ENCODE measurements around the gene LIPG. TPM values are rescaled to one million over a fixed set of nuclear protein-coding genes. Genes with fewer than 3 reads are reported as not detected.
"Not testable (repeated sequence)": the region's sequence is repeated elsewhere in the genome, so short reads cannot be mapped to it uniquely, and the experiment has no call there.

The LIPG gene
- 57.8 and 67.6 TPM in 2 replicates for total RNA-seq (2022)
- percentile 71 among the genes with signal in this experiment for Bru-seq, nascent RNA
- percentile 85 among the genes with signal in this experiment for BruChase-seq, experiment 1, labeled RNA remaining after a 6-hour chase
- percentile 75 among the genes with signal in this experiment for BruChase-seq, experiment 2, labeled RNA remaining after a 2-hour chase
- long read RNA-seq, full-length matches to known transcripts = 31 of 52 reads
- long read RNA-seq, partial matches to known transcripts = 16 of 52 reads
- long read RNA-seq, other reads (novel, unspliced or antisense) = 5 of 52 reads

- no peaks in the 10 kb centered on the region for H3K9me3 Mint-ChIP-seq (ENCODE audit: unreplicated experiment)
- H3K36me3 Mint-ChIP-seq (ENCODE audit: insufficient read depth, unreplicated experiment) = no peaks in the 10 kb centered on the region
- peak; percentile 93 for DNase-seq (ENCODE audit: unreplicated experiment)
- peaks cover 49% of the 10 kb centered on the region for H3K4me1 Mint-ChIP-seq (ENCODE audit: insufficient read depth, unreplicated experiment)
- POLR2A ChIA-PET = interaction anchor here (0.7 to 2.6 kb wide), 8 partner anchors 8 to 277 kb away, joined by 3 to 13 read pairs (median 4); partner anchors contain the start of gene C18orf32
- peak within 1 kb of the TSS; percentile 66 for H3K4me3 Mint-ChIP-seq (ENCODE audit: unreplicated experiment)
- CTCF ChIA-PET = interaction anchor here (0.6 to 5.3 kb wide), 12 partner anchors 8 to 797 kb away, joined by 3 to 54 read pairs (median 6); no protein-coding TSS in a partner anchor
- no peak for TF ChIP-seq CTCF (IDR thresholded peaks at IDR 0.05; ENCODE audit: unreplicated experiment)
- no peaks in the 10 kb centered on the region for H3K27me3 Mint-ChIP-seq (ENCODE audit: insufficient read depth, unreplicated experiment)
- peak within 1 kb of the TSS; percentile 1 for H3K27ac Mint-ChIP-seq (ENCODE audit: low read depth, unreplicated experiment)
- BruUV-seq (replicated peaks) = TSS peak; percentile 69
- intact Hi-C loops (cut with micrococcal nuclease) = loop anchor here (2.0 kb wide), 1 partner anchor 129 kb away; no protein-coding TSS in a partner anchor
Observed at GRCh38 chr18:49561289-49562193, at the start of gene LIPG. LIPG (plus strand) TSS chr18:49562057; CDS start chr18:49562309, 252 bp downstream.

- DNase-seq (ENCODE audit: unreplicated experiment); H3K27ac Mint-ChIP-seq (ENCODE audit: low read depth, unreplicated experiment); H3K36me3 Mint-ChIP-seq (ENCODE audit: insufficient read depth, unreplicated experiment); H3K4me3 Mint-ChIP-seq (ENCODE audit: unreplicated experiment); H3K4me1 Mint-ChIP-seq (ENCODE audit: insufficient read depth, unreplicated experiment); BruUV-seq (replicated peaks); H3K9me3 Mint-ChIP-seq (ENCODE audit: unreplicated experiment): not testable (repeated sequence)
- H3K27me3 Mint-ChIP-seq (ENCODE audit: insufficient read depth, unreplicated experiment) = peaks cover 19% of the 10 kb centered on the region
- intact Hi-C loops (cut with micrococcal nuclease) = loop anchor here (5.0 kb wide), 2 partner anchors 269 to 689 kb away; no protein-coding TSS in a partner anchor
- ChIA-PET POLR2A (interaction anchor here (1.2 kb wide), 1 partner anchor 256 kb away, joined by 3 read pairs; no protein-coding TSS in a partner anchor), CTCF (interaction anchor here (0.7 to 4.2 kb wide), 2 partner anchors 347 to 856 kb away, joined by 3 to 52 read pairs; no protein-coding TSS in a partner anchor)
Observed at GRCh38 chr18:49512876-49513275, 49.0 kb upstream of the LIPG start.

- CTCF ChIA-PET = interaction anchor here (1.0 to 1.7 kb wide), 4 partner anchors 34 to 689 kb away, joined by 3 to 5 read pairs (median 4); no protein-coding TSS in a partner anchor
- Mint-ChIP-seq H3K27me3 (ENCODE audit: insufficient read depth, unreplicated experiment) (peaks cover 2% of the 10 kb centered on the region), H3K9me3 (ENCODE audit: unreplicated experiment) (no peaks in the 10 kb centered on the region), H3K27ac (ENCODE audit: low read depth, unreplicated experiment) (no peak overlapping the region), H3K4me3 (ENCODE audit: unreplicated experiment) (no peak overlapping the region), H3K4me1 (ENCODE audit: insufficient read depth, unreplicated experiment) (no peaks in the 10 kb centered on the region), H3K36me3 (ENCODE audit: insufficient read depth, unreplicated experiment) (no peaks in the 10 kb centered on the region)
- DNase-seq (ENCODE audit: unreplicated experiment) = no peak
- no peak for TF ChIP-seq CTCF (IDR thresholded peaks at IDR 0.05; ENCODE audit: unreplicated experiment)
- POLR2A ChIA-PET = interaction anchor here (0.9 kb wide), 1 partner anchor 94 kb away, joined by 3 read pairs; no protein-coding TSS in a partner anchor
- no TSS peak for BruUV-seq (replicated peaks)
- intact Hi-C loops (cut with micrococcal nuclease) = loop anchor here (5.0 kb wide), 2 partner anchors 268 to 688 kb away; no protein-coding TSS in a partner anchor
Observed at GRCh38 chr18:49514577-49514976, 47.3 kb upstream of the LIPG start.

GRCh38 chr18:49515003-49515402, 46.9 kb upstream of the LIPG start:
- H3K36me3 Mint-ChIP-seq (ENCODE audit: insufficient read depth, unreplicated experiment); intact Hi-C loops (cut with micrococcal nuclease); H3K4me3 Mint-ChIP-seq (ENCODE audit: unreplicated experiment); H3K9me3 Mint-ChIP-seq (ENCODE audit: unreplicated experiment); H3K27me3 Mint-ChIP-seq (ENCODE audit: insufficient read depth, unreplicated experiment); BruUV-seq (replicated peaks); DNase-seq (ENCODE audit: unreplicated experiment); H3K4me1 Mint-ChIP-seq (ENCODE audit: insufficient read depth, unreplicated experiment); H3K27ac Mint-ChIP-seq (ENCODE audit: low read depth, unreplicated experiment): not testable (repeated sequence)
- ChIA-PET CTCF (interaction anchor here (1.0 to 1.7 kb wide), 2 partner anchors 33 to 688 kb away, joined by 3 to 4 read pairs; no protein-coding TSS in a partner anchor), POLR2A (interaction anchor here (0.9 kb wide), 1 partner anchor 94 kb away, joined by 3 read pairs; no protein-coding TSS in a partner anchor)
